Measurements from ENCODE around the gene C1QC.
A peak's percentile ranks its signal among the peaks of the same experiment; 100 is the strongest.

The C1QC gene

GRCh38 chr1:22638476-22639234 is 4.8 kb upstream of the C1QC start:
- TF ChIP-seq CTCF (IDR thresholded peaks at IDR 0.05; ENCODE audit: low read depth, low read length): no peak
- no peak for DNase-seq (ENCODE audit: extremely low read depth, low read depth)

DNA sequence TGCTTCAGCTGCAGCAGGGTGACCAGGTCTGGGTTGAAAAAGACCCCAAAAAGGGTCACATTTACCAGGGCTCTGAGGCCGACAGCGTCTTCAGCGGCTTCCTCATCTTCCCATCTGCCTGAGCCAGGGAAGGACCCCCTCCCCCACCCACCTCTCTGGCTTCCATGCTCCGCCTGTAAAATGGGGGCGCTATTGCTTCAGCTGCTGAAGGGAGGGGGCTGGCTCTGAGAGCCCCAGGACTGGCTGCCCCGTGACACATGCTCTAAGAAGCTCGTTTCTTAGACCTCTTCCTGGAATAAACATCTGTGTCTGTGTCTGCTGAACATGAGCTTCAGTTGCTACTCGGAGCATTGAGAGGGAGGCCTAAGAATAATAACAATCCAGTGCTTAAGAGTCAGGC is 4.1 kb upstream of the C1QC start:
- TF ChIP-seq CTCF (IDR thresholded peaks at IDR 0.05; ENCODE audit: low read depth, low read length): no peak; the same call in 1 of the 2 replicates
- no peak for DNase-seq (ENCODE audit: extremely low read depth, low read depth)

- no peak for TF ChIP-seq CTCF (IDR thresholded peaks at IDR 0.05; ENCODE audit: low read depth, low read length)
- DNase-seq (ENCODE audit: extremely low read depth, low read depth): no peak
These were observed 2.2 kb upstream of the C1QC start for GRCh38 chr1:22641247-22641646.

GRCh38 chr1:22641906-22642636 is 1.4 kb upstream of the C1QC start:
- peak; percentile 91 for TF ChIP-seq CTCF (IDR thresholded peaks at IDR 0.05; ENCODE audit: low read depth, low read length)
- DNase-seq (ENCODE audit: extremely low read depth, low read depth): no peak

- DNase-seq (ENCODE audit: extremely low read depth, low read depth): no peak
- no peak for TF ChIP-seq CTCF (IDR thresholded peaks at IDR 0.05; ENCODE audit: low read depth, low read length)
These were observed 495 bp downstream of the C1QC start for GRCh38 chr1:22643928-22644327.

GRCh38 chr1:22645931-22646330 is 2.5 kb downstream of the C1QC start:
- TF ChIP-seq CTCF (IDR thresholded peaks at IDR 0.05; ENCODE audit: low read depth, low read length): no peak

DNA sequence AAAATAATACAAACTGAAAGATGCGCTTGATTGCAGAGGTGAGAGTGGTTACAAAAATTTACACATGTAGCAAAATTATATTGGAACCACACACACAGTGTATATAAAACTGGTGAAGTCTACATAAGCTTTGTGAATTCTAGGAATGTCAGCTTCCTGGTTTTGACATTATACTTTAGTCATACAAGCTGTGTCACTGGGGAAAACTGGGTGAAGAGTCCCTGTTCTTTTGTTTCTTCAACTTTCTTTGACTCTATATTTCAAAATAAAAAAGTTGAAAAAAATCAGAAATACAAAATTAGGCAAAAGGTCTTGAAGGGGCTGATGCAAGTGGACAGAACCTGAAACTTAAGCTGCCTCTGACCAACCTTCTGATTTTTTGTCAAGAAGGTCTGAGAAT is 3.0 kb downstream of the C1QC start:
- no peak for TF ChIP-seq CTCF (IDR thresholded peaks at IDR 0.05; ENCODE audit: low read depth, low read length)
- DNase-seq (ENCODE audit: extremely low read depth, low read depth): no peak

More at GRCh38 chr1:22645931-22646330, 2.5 kb downstream of the C1QC start:
- no peak for DNase-seq (ENCODE audit: extremely low read depth, low read depth)

Data from AG09319 (cell line).